ENCODE data around the gene FGFBP2. TPM values are rescaled to one million over a fixed set of nuclear protein-coding genes. Genes with fewer than 3 reads are reported as not detected.

Gene FGFBP2
- total RNA-seq, 2 donors from 2014 or later, result not detected

GRCh38 chr4:15958562-15958961 is 4.4 kb downstream of the FGFBP2 start:
- no peak for TF ChIP-seq CTCF (conservative IDR thresholded peaks at IDR 0.05)
- Histone ChIP-seq H3K27ac (ENCODE audit: low read depth, low read length) (no peak overlapping the region), H3K4me3 (ENCODE audit: low read length) (no peak overlapping the region), H3K27me3 (ENCODE audit: control insufficient read depth, insufficient read depth, low read length, poor library complexity, severe bottlenecking) (no peaks in the 10 kb centered on the region), H3K9me3 (ENCODE audit: control insufficient read depth, low read length) (peaks cover 16% of the 10 kb centered on the region), H3K36me3 (ENCODE audit: control insufficient read depth, insufficient read depth, low read length) (no peaks in the 10 kb centered on the region), H3K4me1 (ENCODE audit: control insufficient read depth, insufficient read depth, low read length) (no peaks in the 10 kb centered on the region), H3K9ac (ENCODE audit: extremely low read depth, low read length, poor library complexity, severe bottlenecking) (no peak overlapping the region)
- peaks cover 3% of the 10 kb centered on the region for H3K4me1 Mint-ChIP-seq
- peaks cover 22% of the 10 kb centered on the region for H3K9me3 Mint-ChIP-seq
- DNase-seq, result peak; percentile 14
- 83% methylated on average over 2 of the region's 2 CpGs; no CpG with 5 or more reads in 1 of the 2 experiments for WGBS, 2 experiments (ENCODE audit: insufficient coverage in 1 of 2, insufficient read length in 1 of 2)
- no peaks in the 10 kb centered on the region for H3K27me3 Mint-ChIP-seq (ENCODE audit: insufficient read depth)
- no peak overlapping the region for H3K4me3 Mint-ChIP-seq
- H3K36me3 Mint-ChIP-seq (ENCODE audit: low read depth), result peaks cover 5% of the 10 kb centered on the region
- no peak overlapping the region for H3K27ac Mint-ChIP-seq

GRCh38 chr4:15956179-15956850 is 6.7 kb downstream of the FGFBP2 start:
- H3K4me3 ChIP-seq (ENCODE audit: low read length), result no peak overlapping the region
- no peaks in the 10 kb centered on the region for H3K27me3 Mint-ChIP-seq (ENCODE audit: insufficient read depth)
- H3K4me1 Mint-ChIP-seq, result no peaks in the 10 kb centered on the region
- peak; percentile 97 for DNase-seq
- peaks cover 33% of the 10 kb centered on the region for H3K9me3 Mint-ChIP-seq
- no peak overlapping the region for H3K27ac Mint-ChIP-seq
- H3K4me1 ChIP-seq (ENCODE audit: control insufficient read depth, insufficient read depth, low read length), result no peaks in the 10 kb centered on the region
- peaks cover 5% of the 10 kb centered on the region for H3K36me3 Mint-ChIP-seq (ENCODE audit: low read depth)
- TF ChIP-seq CTCF (conservative IDR thresholded peaks at IDR 0.05), result peak; percentile 94
- H3K9ac ChIP-seq (ENCODE audit: extremely low read depth, low read length, poor library complexity, severe bottlenecking), result no peak overlapping the region
- 58 to 68% methylated on average over 8 to 9 of the region's 9 CpGs for WGBS, 2 experiments (ENCODE audit: insufficient coverage in 1 of 2, insufficient read length in 1 of 2)
- no peak overlapping the region for H3K27ac ChIP-seq (ENCODE audit: low read depth, low read length)
- H3K36me3 ChIP-seq (ENCODE audit: control insufficient read depth, insufficient read depth, low read length), result no peaks in the 10 kb centered on the region
- H3K27me3 ChIP-seq (ENCODE audit: control insufficient read depth, insufficient read depth, low read length, poor library complexity, severe bottlenecking), result no peaks in the 10 kb centered on the region
- peaks cover 16% of the 10 kb centered on the region for H3K9me3 ChIP-seq (ENCODE audit: control insufficient read depth, low read length)
- no peak overlapping the region for H3K4me3 Mint-ChIP-seq

GRCh38 chr4:15955670-15956069 is 7.3 kb downstream of the FGFBP2 start:
- Mint-ChIP-seq H3K36me3 (ENCODE audit: low read depth) (peaks cover 5% of the 10 kb centered on the region), H3K4me1 (no peaks in the 10 kb centered on the region), H3K27me3 (ENCODE audit: insufficient read depth) (no peaks in the 10 kb centered on the region), H3K4me3 (no peak overlapping the region), H3K27ac (no peak overlapping the region), H3K9me3 (peaks cover 33% of the 10 kb centered on the region)
- Histone ChIP-seq H3K36me3 (ENCODE audit: control insufficient read depth, insufficient read depth, low read length) (no peaks in the 10 kb centered on the region), H3K27ac (ENCODE audit: low read depth, low read length) (no peak overlapping the region), H3K27me3 (ENCODE audit: control insufficient read depth, insufficient read depth, low read length, poor library complexity, severe bottlenecking) (no peaks in the 10 kb centered on the region), H3K4me1 (ENCODE audit: control insufficient read depth, insufficient read depth, low read length) (no peaks in the 10 kb centered on the region), H3K9ac (ENCODE audit: extremely low read depth, low read length, poor library complexity, severe bottlenecking) (no peak overlapping the region), H3K4me3 (ENCODE audit: low read length) (no peak overlapping the region), H3K9me3 (ENCODE audit: control insufficient read depth, low read length) (peaks cover 16% of the 10 kb centered on the region)
- no peak for TF ChIP-seq CTCF (conservative IDR thresholded peaks at IDR 0.05)
- no peak for DNase-seq
- WGBS, 2 experiments (ENCODE audit: insufficient coverage in 1 of 2, insufficient read length in 1 of 2), result 90 to 94% methylated on average over 2 to 3 of the region's 3 CpGs
